GM12874 (cell line): Measurements from ENCODE around the gene LCN1.

ENCODE experiments used
- CTCF ChIP-seq: IDR thresholded peaks from 2 replicates; pipeline ENCODE4 v1.5.1; 2011; ENCODE audit warnings: low read depth, mild to moderate bottlenecking, control low read depth, low read length, moderate library complexity; ENCODE audit not compliant: insufficient read depth

Gene LCN1

GRCh38 chr9:135485385-135485784 is 35.9 kb upstream of the LCN1 start:
- TF ChIP-seq CTCF: no peak

GRCh38 chr9:135485832-135486231 is 35.4 kb upstream of the LCN1 start:
- TF ChIP-seq CTCF: no peak

DNA sequence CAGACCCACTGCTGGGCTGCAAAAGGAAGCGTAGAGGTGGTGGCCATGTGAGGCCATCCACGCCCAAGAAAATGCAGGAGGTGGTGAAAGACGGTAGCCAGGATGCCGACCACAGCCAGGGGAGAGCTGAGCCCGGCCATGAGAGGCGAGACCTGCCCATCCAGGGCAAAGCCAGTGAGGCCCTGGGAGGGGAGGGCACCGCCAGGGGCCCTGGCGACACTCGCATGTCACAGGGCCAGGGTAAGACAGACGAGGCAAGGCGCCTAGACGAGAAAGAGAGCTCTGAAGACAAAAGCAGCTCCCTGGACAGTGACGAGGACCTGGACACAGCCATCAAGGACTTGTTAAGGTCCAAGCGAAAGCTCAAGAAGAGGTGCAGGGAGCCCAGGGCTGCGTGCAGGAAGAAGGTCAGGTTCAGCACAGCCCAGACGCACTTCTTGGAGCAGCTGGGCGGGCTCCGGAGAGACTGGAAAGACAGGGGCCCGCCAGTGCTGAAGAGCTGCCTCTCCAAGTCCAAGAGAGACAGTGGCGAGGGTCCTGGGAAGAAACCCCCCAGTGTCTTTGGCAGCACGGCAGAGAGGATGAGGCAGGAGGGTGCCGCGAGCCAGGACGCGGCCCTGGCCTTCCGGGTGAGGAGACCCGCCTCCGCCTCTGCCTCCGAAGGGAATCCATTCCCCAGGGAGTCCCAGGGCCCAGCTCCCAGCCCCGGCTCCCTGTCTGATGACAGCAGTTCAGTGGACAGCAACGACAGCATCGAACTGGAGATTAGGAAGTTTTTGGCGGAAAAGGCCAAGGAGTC is 34.8 kb upstream of the LCN1 start:
- no peak for TF ChIP-seq CTCF

GRCh38 chr9:135487281-135488012 is 33.8 kb upstream of the LCN1 start:
- TF ChIP-seq CTCF: no peak

- TF ChIP-seq CTCF: no peak
Measured at GRCh38 chr9:135488013-135488330, 33.3 kb upstream of the LCN1 start.

DNA sequence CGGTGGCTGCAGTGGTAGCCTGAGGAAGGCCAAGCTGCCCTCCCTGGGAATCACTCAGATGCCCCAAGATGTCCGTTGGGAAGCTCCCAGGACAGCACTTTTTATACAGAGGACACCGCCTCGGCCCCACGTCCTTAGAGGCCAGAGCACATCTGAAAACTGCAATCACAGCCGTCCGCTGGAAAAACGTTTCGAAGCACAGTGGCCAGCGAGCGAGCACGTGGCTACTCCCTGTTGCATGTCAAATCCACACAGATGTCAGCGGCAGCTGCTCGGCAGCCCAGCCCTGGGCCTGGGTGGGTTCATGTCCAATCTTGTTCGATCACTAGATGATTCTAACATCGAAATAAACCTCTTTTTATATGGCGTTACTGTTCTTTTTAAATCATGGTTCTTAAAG is 32.7 kb upstream of the LCN1 start:
- no peak for TF ChIP-seq CTCF

DNA sequence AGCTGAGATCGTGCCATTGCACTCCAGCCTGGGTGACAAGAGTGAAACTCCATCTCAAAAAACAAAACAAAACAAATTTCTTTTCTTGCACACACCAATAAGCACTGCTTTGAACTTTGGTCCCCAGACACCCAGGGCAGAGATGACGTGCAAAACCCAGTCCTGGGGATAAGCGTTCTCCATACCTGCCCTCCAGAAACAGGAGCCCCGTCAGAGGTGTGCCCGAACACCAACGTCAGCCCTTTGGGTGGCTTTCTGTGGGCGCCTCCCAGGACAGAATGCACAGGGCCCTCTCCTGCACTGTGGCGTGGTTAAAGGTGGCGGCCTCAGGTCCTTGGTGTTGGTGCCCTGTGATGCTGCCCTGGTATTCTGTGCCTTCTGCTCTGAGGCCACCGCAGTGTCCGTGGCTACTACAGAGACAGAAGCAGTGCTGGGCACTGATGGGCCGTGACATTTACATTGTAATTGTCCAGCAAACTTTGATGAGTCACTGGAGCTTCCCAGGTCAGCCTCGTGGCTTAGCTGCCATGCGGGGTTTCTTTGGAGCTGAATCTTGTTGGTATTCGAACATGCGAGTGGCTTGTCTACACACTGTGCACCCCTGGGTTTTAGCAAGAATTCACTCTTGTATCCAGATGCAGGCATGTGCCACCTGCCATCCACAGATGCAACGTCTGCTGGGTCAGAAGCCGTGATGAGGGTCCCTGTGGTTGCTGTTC is 31.9 kb upstream of the LCN1 start:
- TF ChIP-seq CTCF: no peak
